ENCODE results near the gene UGP2. TPM values are rescaled to one million over a fixed set of nuclear protein-coding genes. Genes with fewer than 3 reads are reported as not detected.
"Not testable (repeated sequence)": the region's sequence is repeated elsewhere in the genome, so short reads cannot be mapped to it uniquely, and the experiment has no call there.

UGP2 gene
- total RNA-seq, 1 experiment from 2014 or later = 883 TPM

DNA sequence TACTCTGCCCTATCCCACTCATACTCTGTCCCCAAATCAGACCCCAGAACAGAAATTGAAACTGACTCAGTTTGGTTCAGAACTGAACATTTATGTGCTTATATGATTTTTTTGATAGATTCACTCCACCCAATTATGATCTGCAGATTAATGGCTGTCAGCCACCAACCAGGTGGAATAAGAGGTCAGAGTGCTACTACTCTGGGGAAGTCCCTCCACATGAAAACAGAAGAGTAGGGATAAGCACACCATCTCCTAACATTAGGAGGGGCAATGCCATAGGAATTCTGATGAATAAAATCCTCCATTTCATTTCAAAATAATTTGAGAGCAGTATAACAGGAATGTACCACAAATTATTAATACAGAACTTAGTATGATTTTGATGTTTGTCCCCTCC, 36.3 kb upstream of the UGP2 start:
- H3K9me3 ChIP-seq (ENCODE audit: control insufficient read depth, low read depth, low read length) = peaks cover 13% of the 10 kb centered on the region
- no peak overlapping the region for H4K8ac ChIP-seq (replicated peaks; ENCODE audit: insufficient read length, low read depth, low read length)
- H3K4me1 Mint-ChIP-seq = 0 out of 4 replicates have a peak, but pooled peaks cover 0 to 2% of the 10 kb centered on the region in 2 experiments
- H3K9me3 Mint-ChIP-seq = peaks cover 34 to 40% of the 10 kb centered on the region in 2 experiments
- H3K18ac ChIP-seq (ENCODE audit: insufficient read length, low read depth, low read length) = no peak overlapping the region
- no peak overlapping the region for H2BK12ac ChIP-seq (ENCODE audit: insufficient read length, low read depth, low read length)
- H2BK5ac ChIP-seq (ENCODE audit: insufficient read length, low read length) = no peak overlapping the region
- no peaks in the 10 kb centered on the region for H3K27me3 ChIP-seq (ENCODE audit: insufficient read depth, low read length)
- no peak overlapping the region for H3K4me3 Mint-ChIP-seq
- H3K27ac Mint-ChIP-seq = no peak overlapping the region
- no peak overlapping the region for H3K14ac ChIP-seq (ENCODE audit: insufficient read depth, low read length)
- no peak overlapping the region for H3K4me2 ChIP-seq (ENCODE audit: insufficient read depth, insufficient read length, low read length)
- no peaks in the 10 kb centered on the region for H3K79me2 ChIP-seq (ENCODE audit: insufficient read depth, low read length)
- peaks cover 3% of the 10 kb centered on the region; the same call in 1 of the 2 replicates for H3K27me3 Mint-ChIP-seq (ENCODE audit: low read depth)
- no peaks in the 10 kb centered on the region for H4K20me1 ChIP-seq (ENCODE audit: control insufficient read depth, insufficient read depth, insufficient read length)
- H2AFZ ChIP-seq (ENCODE audit: low read length) = no peak overlapping the region
- H3K23ac ChIP-seq (ENCODE audit: insufficient read length, low read depth, low read length) = no peak overlapping the region
- no peak overlapping the region for H4K91ac ChIP-seq (ENCODE audit: insufficient read length, low read depth, low read length)
- H3K36me3 Mint-ChIP-seq (ENCODE audit: insufficient read depth in 1 of 3, low read depth in 3 of 3) = peaks cover 26 to 47% (median 30%) of the 10 kb centered on the region in 3 experiments
- H3K23me2 ChIP-seq (ENCODE audit: insufficient read length, low read depth, low read length, poor library complexity, severe bottlenecking) = no peaks in the 10 kb centered on the region
- no peak overlapping the region for H4K5ac ChIP-seq (ENCODE audit: insufficient read length, low read depth, low read length)
- H2BK120ac ChIP-seq (ENCODE audit: low read depth, low read length, poor library complexity, severe bottlenecking) = no peak overlapping the region
- no peak overlapping the region for H3K4ac ChIP-seq (ENCODE audit: low read depth, low read length)
- TF ChIP-seq, protein P1, sequence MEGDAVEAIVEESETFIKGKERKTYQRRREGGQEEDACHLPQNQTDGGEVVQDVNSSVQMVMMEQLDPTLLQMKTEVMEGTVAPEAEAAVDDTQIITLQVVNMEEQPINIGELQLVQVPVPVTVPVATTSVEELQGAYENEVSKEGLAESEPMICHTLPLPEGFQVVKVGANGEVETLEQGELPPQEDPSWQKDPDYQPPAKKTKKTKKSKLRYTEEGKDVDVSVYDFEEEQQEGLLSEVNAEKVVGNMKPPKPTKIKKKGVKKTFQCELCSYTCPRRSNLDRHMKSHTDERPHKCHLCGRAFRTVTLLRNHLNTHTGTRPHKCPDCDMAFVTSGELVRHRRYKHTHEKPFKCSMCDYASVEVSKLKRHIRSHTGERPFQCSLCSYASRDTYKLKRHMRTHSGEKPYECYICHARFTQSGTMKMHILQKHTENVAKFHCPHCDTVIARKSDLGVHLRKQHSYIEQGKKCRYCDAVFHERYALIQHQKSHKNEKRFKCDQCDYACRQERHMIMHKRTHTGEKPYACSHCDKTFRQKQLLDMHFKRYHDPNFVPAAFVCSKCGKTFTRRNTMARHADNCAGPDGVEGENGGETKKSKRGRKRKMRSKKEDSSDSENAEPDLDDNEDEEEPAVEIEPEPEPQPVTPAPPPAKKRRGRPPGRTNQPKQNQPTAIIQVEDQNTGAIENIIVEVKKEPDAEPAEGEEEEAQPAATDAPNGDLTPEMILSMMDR (conservative IDR thresholded peaks at IDR 0.05) = no peak
- no peak overlapping the region for H3T11ph ChIP-seq (ENCODE audit: low read length)
- H3K56ac ChIP-seq (ENCODE audit: insufficient read length, low read depth, low read length) = no peak overlapping the region
- no peak overlapping the region for H2BK20ac ChIP-seq (ENCODE audit: low read depth, low read length, poor library complexity, severe bottlenecking)
- no peak for DNase-seq
- H2AK5ac ChIP-seq (ENCODE audit: insufficient read length, low read length) = no peak overlapping the region
- H2BK15ac ChIP-seq (ENCODE audit: low read depth, low read length) = no peak overlapping the region
- H3K4me1 ChIP-seq (ENCODE audit: insufficient read depth, low read length) = no peaks in the 10 kb centered on the region
- no peaks in the 10 kb centered on the region for H3K79me1 ChIP-seq (ENCODE audit: insufficient read depth, low read depth, low read length, poor library complexity, severe bottlenecking)
- H3K9ac ChIP-seq (ENCODE audit: extremely low read depth, insufficient read length, low read length) = no peak overlapping the region
- H3K27ac ChIP-seq (ENCODE audit: insufficient read length, low read depth, low read length) = no peak overlapping the region

DNA sequence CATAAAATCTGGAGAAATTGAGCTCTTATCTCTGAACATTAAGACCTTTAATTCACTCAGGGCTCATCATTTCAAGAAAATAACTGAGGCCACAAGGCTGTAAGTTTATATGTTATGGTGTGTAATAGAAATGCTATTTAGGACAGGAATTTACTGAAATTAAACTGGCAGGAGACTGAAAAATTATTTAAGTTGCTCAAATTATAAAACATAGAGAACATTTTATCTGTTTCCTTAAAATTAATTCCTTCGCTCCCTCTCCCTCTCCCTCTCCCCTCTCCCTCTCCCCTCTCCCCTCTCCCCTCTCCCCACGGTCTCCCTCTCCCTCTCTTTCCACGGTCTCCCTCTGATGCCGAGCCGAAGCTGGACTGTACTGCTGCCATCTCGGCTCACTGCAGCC, 33.7 kb upstream of the UGP2 start:
- Mint-ChIP-seq H3K9me3 (peaks cover 34 to 40% of the 10 kb centered on the region in 2 experiments), H3K36me3 (ENCODE audit: insufficient read depth in 1 of 3, low read depth in 3 of 3) (peaks cover 22 to 47% (median 24%) of the 10 kb centered on the region in 3 experiments)
- H2BK120ac ChIP-seq (ENCODE audit: low read depth, low read length, poor library complexity, severe bottlenecking); H3K23me2 ChIP-seq (ENCODE audit: insufficient read length, low read depth, low read length, poor library complexity, severe bottlenecking); H3K27me3 Mint-ChIP-seq (ENCODE audit: low read depth); H3K23ac ChIP-seq (ENCODE audit: insufficient read length, low read depth, low read length); H2BK5ac ChIP-seq (ENCODE audit: insufficient read length, low read length); H3K27me3 ChIP-seq (ENCODE audit: insufficient read depth, low read length); H2BK15ac ChIP-seq (ENCODE audit: low read depth, low read length); H3K9ac ChIP-seq (ENCODE audit: extremely low read depth, insufficient read length, low read length); H4K91ac ChIP-seq (ENCODE audit: insufficient read length, low read depth, low read length); H3K4me3 Mint-ChIP-seq; H3K18ac ChIP-seq (ENCODE audit: insufficient read length, low read depth, low read length); H4K8ac ChIP-seq (replicated peaks; ENCODE audit: insufficient read length, low read depth, low read length); H3K4me1 Mint-ChIP-seq; H3K79me1 ChIP-seq (ENCODE audit: insufficient read depth, low read depth, low read length, poor library complexity, severe bottlenecking); H4K5ac ChIP-seq (ENCODE audit: insufficient read length, low read depth, low read length); H3K4me2 ChIP-seq (ENCODE audit: insufficient read depth, insufficient read length, low read length); H2BK12ac ChIP-seq (ENCODE audit: insufficient read length, low read depth, low read length); H3T11ph ChIP-seq (ENCODE audit: low read length); DNase-seq; H3K56ac ChIP-seq (ENCODE audit: insufficient read length, low read depth, low read length); H3K4me1 ChIP-seq (ENCODE audit: insufficient read depth, low read length); H2AFZ ChIP-seq (ENCODE audit: low read length); H2AK5ac ChIP-seq (ENCODE audit: insufficient read length, low read length); H2BK20ac ChIP-seq (ENCODE audit: low read depth, low read length, poor library complexity, severe bottlenecking); H3K4ac ChIP-seq (ENCODE audit: low read depth, low read length); H3K27ac Mint-ChIP-seq; H4K20me1 ChIP-seq (ENCODE audit: control insufficient read depth, insufficient read depth, insufficient read length); H3K27ac ChIP-seq (ENCODE audit: insufficient read length, low read depth, low read length); H3K14ac ChIP-seq (ENCODE audit: insufficient read depth, low read length); H3K79me2 ChIP-seq (ENCODE audit: insufficient read depth, low read length): not testable (repeated sequence)
- whole genome bisulfite sequencing (ENCODE audit: extremely low coverage, insufficient read length, low lambda C conversion rate) = no CpG with 5 or more reads among the region's 6 CpGs
- H3K9me3 ChIP-seq (ENCODE audit: control insufficient read depth, low read depth, low read length) = peaks cover 13% of the 10 kb centered on the region

All from H9 (cell line).